Stimulated activated CD4-positive, alpha-beta T cell treated with anti-CD3 and anti-CD28 coated beads, Interleukin-15, amount 100 ng/mL, for 48 hours (primary cell): ENCODE measurements around the gene EIF2S2.

Experiments used
- DNase-seq, 2 donors: peaks; one replicate each; pipeline ENCODE4 v3.0.0-alpha.2; 2020; ENCODE audit warnings: low read depth in 2 of 2

Gene EIF2S2

DNA sequence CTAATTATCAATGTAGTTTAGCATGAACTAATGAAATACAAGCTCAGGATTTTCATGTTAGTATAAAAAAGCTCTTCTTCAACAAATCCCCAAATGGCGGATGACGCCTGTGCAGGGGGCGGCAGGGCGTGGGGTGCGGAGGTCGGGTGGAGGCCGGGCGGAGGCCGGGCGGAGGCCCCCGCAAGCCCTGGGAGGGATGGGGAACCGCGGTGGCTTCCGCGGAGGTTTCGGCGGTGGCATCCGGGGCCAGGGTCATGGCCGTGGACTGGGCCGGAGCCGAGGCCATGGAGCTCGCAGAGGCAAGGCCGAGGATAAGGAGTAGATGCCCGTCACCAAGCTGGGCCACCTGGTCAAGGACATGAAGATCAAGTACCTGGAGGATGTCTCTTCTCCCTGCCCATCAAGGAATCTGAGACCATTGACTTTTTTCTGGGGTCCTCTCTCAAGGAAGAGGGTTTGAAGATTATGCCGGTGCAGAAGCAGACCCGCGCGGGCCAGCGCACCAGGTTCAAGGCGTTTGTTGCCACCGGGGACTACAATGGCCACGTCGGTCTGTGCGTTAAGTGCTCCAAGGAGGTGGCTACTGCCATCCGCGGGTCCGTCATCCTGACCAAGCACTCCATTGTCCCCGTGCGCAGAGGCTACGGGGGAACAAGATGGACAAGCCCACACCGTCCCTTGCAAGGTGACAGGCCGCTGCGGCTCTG, 10.4 kb upstream of the EIF2S2 start:
- DNase-seq: no peak

DNA sequence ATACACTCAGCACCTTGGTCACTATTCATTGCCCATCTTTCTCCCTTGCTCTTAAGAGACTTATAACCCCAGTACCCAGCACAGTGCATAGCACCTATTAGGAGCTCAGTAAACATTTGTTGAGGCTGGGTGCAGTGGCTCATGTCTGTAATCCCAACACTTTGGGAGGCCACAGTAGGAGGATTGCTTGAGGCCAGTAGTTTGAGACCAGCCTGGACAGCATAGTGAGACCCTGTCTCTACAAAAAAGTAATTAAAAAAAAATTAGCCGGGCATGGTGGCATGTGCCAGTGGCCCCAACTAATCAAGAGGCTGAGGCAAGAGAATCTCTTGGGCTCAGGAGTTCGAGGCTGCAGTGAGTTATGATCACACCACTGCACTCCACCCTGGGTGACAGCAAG, 8.2 kb upstream of the EIF2S2 start:
- DNase-seq: no peak

DNA sequence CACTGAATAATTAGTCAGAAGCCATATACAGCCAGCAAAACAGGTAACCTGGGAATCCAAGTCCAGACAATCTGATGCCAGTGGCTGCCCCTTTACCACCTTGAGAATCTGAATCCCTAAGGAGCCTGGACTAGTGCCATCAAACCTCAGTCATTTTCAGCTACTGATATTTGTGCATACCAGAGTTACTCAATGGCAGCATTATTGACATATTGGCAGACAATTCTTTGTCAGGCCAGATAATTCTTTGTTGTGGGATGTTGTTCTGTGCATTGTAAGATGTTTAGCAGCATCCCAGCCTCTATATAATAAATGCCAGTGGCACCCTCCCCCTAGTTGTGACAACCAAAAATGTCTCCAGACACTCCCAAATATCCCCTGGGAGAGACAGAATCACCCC, 3.2 kb upstream of the EIF2S2 start:
- DNase-seq: no peak

DNA sequence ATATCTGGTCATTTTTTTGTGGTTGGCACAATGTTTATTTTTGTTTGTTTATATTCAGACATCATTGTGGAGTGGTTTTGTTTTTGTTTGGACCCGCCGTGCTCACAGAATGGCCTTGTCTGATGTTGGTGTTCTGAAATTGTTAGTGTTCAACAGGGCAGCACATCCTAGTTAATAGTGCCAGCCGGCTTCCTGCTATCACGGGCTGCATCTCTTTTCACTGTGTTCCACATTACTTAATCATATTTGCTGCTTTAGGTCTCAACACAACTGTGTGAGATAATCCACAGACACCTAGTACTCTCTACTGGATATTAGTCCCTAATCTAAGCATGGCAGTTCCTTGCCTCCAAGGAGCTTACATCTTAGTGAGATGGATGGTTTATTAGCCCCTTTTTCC, 2.8 kb upstream of the EIF2S2 start:
- no peak for DNase-seq

DNA sequence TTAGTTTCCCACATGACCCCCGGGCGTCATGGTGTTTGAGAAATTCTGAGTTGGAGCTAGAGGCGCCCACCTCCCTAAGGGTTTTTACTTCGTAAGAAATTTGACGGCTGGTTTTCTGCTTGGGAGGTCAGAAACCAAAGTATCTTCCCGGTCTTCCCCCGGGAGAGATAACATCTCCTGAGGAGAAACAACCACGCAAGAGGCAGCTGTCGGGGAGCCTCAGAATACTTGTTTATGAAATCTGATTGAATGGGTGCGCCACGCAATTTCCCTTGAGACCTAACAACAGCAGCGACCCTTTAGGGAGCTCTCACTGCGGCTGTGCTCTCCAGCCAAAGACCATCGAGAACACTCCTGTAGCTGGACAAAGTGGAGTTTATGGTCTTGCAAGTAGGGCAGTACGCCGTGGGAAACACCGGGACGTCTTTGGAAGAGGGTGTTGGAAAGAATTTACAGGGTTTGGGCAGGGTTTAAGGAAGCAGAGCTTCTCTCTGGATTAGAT, 608 bp upstream of the EIF2S2 start:
- no peak for DNase-seq

DNA sequence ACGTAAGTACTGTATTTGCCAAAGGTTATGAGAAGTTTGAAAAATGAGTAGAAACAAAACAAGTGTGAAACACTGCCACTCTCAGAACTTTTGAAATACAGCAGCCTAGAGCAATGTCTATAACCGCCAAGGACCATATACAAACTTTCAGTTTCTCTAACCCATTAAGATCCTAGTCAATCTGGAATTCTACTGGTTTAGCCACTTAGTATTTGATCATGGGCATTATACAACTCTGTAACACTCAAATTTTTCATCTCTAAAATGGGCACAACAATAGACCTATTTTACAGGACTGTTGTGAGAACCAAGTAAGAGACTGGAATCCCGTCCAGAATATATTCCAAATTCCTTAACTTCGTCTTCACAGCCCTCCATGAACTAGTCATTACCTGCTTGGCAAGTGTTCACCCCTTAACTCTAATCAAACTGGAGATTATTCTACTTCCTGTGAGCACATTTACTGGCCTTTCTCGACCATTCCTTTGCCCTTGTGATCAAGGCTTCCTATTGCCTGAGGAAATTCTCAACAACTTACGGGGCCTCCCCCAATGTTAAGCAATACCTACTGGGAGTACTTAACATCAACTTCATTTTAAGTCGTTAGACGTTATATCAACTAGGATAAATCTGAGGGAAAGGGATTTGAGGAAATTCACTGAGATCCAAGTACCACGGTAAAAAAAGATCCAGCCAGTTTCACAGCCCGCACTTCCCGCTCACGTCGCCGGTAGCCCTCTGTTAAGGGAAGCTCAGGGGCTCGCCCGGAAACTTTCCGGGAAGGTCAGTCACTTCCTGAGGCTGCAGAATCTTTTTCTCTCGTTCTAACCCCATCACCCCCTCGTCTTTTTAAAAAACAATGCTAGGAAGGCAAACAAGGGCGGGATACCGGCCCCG, 1.1 kb downstream of the EIF2S2 start:
- DNase-seq: no peak

DNA sequence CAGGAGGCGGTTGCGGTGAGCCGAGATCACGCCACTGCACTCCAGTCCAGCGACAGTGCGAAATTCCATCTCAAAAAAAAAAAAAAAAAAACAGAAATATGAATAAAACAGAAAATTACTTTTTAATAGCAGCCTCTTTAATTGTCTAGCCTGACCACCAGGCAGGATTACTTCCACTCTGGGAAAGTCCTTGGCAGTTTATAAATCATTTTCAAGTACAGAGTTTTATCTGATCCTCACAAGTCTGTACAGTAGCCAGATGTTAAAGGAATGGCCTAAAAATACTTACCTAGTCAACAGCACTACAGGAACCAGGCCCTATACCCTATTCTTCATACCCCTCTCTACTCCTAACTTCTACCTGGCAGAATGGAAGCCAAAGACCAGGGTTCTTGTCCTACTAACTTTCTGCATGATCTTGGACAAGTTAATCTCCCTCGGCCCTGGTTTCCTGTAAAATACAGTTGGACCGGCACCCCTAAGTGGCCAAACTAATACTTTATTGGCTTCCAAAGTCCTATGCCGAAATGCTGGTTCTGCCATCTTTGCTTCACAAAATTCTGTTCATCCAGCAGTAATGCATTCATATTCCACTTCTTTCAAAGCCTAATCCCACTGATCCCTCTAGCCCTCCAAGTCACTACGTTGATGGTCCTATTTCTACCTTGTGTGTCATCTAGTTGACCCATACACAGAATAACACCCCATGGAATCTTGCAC, 1.9 kb downstream of the EIF2S2 start:
- no peak for DNase-seq

DNA sequence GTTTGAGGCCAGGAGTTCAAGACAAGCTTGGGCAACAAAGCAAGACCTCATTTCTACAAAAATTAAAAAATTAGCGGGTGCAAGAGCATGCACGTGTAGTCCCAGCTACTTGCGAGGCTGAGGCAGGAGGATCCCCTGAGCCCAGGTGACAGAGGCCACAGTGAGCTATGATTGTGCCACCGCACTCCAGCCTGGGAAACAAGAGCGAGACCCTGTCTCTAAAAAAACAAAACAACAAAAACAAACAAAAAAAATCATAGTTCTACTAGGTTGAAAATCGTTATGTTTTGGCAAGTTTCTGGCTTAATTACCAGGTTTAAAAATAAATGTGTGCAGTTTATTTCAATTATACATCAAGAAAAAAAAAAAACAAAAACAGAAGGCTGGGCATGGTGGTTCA, 2.6 kb downstream of the EIF2S2 start:
- no peak for DNase-seq

DNA sequence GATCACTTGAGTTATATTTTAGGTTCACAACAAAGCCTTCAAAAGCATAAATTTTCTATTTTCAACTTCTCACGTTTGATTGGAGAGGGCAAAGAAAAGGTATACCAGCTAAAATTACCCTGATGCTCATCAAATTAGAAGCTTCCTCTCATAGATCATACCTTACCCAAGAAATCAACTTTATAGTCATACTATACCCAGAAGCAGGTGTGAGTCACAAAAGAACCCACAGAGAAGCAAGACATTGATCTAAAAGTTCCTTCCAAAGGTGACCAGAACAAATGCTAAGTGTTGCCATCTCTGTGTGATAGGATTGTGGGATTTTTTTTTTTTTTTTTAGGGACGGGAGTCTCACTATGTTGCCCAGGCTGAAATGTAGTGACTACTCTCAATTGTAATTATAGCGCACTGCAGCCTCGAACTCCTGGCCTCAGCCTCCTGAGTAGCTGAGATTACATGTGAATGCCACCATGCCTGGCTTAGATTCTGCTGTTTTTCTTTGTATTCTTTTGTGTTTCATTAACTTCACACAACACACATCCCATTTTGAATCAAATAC, 3.3 kb downstream of the EIF2S2 start:
- DNase-seq: no peak

DNA sequence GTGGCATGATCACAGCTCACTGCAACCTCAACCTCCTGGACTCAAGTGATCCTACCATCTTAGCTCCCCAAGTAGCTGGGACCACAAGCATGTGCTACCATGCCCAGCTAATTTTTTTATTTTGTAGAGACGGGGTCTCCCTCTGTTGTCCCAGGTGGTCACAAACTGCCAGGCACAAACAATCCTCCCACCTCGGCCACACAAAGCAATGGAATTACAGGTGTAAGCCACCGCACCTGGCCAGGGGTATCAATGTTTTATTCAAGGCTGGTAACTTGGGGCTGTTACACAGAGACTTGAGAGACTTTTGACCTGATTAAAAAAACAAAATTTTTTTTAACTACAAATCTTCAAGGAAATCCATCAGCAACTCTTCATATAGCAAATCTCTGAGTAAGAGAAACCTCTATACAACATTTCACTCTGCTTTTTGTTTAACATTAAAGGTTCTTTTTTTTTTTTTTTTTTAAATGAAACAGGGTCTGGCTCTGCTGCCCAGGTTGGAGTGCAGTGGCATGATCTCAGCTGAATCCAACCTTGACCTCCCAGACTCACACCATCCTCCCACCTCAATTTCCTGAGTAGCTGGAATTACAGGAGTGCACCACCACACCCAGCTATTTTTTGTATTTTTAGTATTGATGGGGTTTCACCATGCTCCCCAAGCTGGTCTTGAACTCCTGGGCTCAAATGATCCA, 5.9 kb downstream of the EIF2S2 start:
- DNase-seq: no peak

DNA sequence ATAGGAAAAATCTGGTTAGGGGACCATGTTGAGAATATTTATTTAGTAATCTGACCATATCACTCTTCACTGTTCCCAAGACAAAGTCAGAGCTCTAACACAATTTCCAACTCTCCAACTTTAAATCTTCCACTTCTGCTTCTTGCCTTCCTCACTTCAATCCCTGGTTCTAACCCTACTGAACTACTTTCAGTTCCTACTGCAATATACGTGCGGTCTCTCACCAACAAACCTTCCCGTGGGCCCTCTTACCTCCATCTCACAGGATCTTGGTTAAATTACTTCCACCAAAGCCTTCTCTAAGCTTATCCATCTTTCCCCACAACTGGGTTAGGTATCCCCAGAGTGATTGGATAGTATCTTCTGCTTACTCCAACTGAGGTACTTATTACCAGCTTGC, 8.0 kb downstream of the EIF2S2 start:
- no peak for DNase-seq

DNA sequence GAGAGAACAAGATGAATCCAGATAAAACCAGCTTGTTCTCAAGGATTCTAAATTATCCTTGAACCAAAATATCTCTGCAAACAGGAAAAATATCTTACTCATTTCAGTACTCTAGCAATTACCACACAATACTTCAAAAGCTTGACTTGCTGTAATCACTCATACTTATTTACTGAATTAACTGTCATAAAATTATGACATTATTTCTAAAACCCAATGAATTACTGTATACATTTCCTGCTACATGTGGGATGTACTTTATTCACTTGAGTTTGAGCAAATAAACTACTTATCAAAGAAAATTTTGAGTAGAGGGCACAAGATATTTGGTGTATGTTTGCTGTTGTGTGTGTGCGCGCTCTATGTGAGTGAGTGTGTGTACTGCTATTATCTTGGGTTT, 9.7 kb downstream of the EIF2S2 start:
- no peak for DNase-seq

DNA sequence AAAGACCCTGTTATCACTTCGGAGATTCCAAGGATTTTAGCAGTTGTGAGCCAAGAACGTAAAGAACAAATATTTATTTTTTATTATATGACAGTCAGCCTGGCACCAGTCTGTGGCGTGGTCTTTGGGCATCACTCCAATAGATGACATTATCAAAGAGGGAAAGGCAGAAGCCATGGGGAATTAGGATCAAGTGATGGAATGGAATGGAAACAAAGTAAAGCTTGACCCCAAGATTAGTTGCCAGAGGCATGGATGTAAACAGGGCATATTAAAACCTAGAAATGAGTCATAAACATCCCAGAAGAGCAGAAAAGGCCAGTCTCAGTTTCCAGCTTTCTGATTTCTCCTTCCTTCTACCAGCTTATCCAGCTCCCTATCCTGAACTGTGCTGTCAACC, 11.5 kb downstream of the EIF2S2 start:
- DNase-seq: no peak

DNA sequence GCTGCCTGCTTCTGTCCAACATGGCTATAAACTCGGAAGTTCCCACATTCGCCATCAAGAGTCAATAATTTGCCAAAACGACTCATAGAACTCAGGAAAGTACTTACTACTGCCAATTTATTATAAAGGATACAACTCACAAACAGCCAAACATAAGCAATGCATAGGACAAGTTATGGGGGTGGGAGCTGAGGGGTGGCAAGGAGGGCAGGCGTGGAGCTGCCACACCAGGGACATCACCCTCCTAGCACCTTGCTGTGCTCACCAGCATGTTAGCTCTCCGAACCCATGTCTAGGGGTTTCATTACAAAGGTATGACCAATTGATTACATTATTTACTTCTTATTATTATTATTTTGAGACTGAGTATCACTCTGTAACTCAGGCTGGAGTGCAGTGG, 12.4 kb downstream of the EIF2S2 start:
- DNase-seq: no peak

DNA sequence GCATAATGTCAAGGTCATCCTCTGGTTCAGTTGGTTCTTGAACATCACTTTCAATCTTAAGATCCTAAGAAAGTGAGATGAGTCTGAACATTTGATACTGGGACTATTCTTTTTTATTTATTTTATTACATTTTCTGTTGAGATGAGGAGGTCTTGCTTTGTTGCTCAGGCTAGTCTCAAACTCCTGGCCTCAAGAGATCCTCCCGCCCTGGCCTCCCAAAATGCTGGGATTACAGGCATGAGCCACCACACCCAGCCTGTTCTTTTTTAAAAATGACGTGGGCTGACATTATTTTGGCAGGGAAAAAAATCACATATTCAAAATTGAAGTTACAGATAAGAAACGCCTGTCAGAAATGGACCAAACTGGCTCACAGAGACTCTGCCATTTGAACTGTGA, 13.5 kb downstream of the EIF2S2 start:
- DNase-seq: no peak

DNA sequence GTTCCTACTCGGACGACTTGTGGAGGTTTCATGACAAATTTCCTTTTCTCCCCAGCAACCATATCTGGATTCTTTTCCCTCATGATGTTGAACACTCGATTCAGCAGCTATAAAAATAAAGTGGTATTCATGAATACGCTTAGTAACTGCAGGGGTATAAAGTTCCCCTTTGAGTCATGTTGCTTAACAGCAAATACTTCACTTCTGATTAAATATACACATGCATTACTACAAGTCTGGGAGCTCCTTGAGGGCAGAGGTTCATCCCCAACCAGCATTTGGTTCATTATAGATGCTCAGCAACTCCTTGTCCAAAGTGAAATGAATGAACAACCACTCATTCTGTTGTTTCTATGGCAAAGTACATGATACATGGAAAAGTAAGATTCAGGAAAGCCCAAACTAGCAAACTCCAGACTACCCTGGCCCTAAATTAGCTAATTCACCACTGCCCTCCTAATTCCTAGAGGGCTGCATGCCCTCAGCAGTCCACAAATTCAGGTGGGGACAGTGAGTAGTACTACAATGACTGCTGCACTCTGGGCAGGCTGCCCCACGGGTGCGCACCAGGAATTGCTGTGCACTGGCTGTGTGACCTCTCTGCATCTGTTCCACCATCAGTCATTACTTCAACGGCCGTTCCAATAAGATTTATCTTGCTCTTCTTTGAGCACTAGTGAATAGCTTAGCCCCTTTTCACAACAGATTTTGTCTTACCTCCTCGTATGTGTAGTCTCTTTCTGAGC, 15.2 kb downstream of the EIF2S2 start:
- DNase-seq: no peak

DNA sequence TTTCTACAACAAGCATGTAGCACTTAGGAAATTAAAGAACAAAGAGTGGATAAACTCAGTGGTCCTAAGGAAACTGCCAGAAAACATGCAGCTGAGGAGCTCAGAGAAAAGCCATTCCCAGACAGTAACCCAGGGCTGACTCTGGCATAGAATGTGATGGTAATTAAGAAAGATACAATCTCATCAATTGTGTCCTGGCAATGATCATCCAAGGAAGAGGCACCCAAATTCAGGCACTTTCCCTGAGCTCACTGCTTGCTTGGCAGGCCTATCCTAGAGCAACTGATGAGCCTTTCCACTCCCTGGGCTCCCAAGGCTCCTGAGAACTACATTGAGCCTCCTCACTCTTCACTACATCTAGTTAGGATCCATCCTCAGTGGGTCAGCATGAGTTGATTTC, 16.2 kb downstream of the EIF2S2 start:
- DNase-seq: no peak

DNA sequence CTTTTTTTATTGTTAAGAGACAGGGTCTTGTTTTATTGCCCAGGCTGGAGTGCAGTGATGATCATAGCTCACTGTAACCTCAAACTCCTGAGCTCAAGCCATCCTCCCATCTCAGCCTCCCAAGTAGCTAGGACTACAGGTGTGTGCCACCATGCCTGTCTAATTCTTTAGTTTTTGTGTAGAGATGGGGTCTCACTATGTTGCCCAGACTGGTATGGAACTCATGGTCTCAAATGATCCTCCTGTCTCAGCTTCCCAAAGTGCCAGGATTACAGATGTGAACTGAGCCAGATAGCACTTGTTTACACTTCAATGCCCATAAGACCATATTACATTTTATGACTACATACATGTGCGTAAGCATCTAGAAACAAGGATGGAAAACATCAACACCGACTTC, 18.1 kb downstream of the EIF2S2 start:
- DNase-seq: no peak

DNA sequence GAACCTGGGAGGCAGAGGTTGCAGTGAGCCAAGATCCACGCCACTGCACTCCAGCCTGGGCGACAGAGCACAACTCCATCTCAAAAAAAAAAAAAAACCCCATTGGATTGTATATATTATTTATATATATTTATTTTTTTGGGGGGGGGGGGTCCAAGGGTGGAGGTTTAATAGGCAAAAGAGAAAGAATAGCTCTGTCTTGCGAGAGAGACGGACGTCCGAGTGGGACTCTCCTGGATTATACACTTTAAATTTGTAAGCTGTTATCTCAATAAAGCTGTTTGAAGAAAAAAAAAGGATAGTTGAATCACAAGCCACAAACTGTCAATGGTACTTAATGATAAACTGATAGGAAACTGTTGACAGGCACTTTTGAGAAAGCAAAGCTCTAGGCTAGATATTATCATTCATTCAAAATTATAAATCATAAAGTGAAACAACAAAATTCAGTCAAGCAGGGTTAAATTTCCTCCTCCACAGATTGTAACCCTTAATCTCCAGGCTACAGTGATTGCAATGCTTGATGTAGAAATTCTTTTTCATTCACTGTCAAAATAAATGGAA, 20.3 kb downstream of the EIF2S2 start:
- no peak for DNase-seq

DNA sequence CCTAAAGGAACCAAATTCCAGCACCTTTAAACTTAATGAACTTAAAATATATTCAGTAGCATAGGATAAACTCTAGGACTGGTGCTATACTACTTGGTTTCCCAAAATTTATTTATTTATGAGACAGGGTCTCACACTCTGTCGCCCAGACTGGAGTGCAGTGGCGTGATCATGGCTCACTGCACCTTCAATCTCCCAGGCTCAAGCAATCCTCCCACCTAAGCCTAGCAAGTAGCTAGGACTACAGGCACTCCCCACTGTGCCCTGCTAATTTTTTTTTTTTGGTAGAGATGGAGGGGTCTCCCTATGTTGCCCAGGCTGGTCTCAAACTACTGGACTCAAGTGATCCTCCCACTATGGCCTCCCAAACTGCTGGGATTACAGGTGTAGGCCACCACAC, 21.4 kb downstream of the EIF2S2 start:
- DNase-seq: no peak
